Activated T-helper 2 cell treated with anti-CD3 and anti-CD28 coated beads, Interferon-gamma antibody, Interleukin-2, Interleukin-4, amounts not matched to agents 10 μg/mL and 5 μg/mL and 100 μg/mL, durations not matched to agents 14 hours and 24 hours and 36 hours (primary cell): ENCODE measurements around the gene MUC4. TPM values are rescaled to one million over a fixed set of nuclear protein-coding genes. Genes with fewer than 3 reads are reported as not detected.
"Not testable (repeated sequence)": the region's sequence is repeated elsewhere in the genome, so short reads cannot be mapped to it uniquely, and the experiment has no call there.

ENCODE experiments used
- DNase-seq: peaks from one replicate; pipeline ENCODE4 v3.0.0; 2021; ENCODE audit warnings: low spot score
- H3K27ac Mint-ChIP-seq: one replicate; pipeline ENCODE4 v1.8.0; 2021; ENCODE audit warnings: mixed read lengths
- H3K27me3 Mint-ChIP-seq: one replicate; pipeline ENCODE4 v1.8.0; 2021; ENCODE audit warnings: low read depth, mixed read lengths
- H3K36me3 Mint-ChIP-seq: one replicate; pipeline ENCODE4 v1.8.0; 2021; ENCODE audit warnings: low read depth, mixed read lengths
- H3K4me1 Mint-ChIP-seq: one replicate; pipeline ENCODE4 v1.8.0; 2021; ENCODE audit warnings: low read depth, mixed read lengths
- H3K4me3 Mint-ChIP-seq: one replicate; pipeline ENCODE4 v1.8.0; 2021; ENCODE audit warnings: low read depth, mild to moderate bottlenecking, moderate library complexity, mixed read lengths
- H3K9me3 Mint-ChIP-seq: one replicate; pipeline ENCODE4 v1.8.0; 2021; ENCODE audit warnings: mixed read lengths
- intact Hi-C: fragments of 100-400 bp; cut with micrococcal nuclease; formaldehyde crosslinking; loops from one replicate; pipeline ENCODE4 v1.15.1; 2023
- total RNA-seq: library from RNA; stranded (reverse); gene quantifications from 2 replicates; pipeline ENCODE4 v1.2.3, GENCODE V29; 2022

Gene MUC4
- total RNA-seq, 1 donor from 2014 or later = 1.4 TPM

GRCh38 chr3:195825857-195826804 is 14.4 kb upstream of the MUC4 start:
- no peaks in the 10 kb centered on the region for H3K4me1 Mint-ChIP-seq
- H3K4me3 Mint-ChIP-seq = no peak overlapping the region
- H3K36me3 Mint-ChIP-seq = no peaks in the 10 kb centered on the region
- intact Hi-C loops = no loop called here
- H3K9me3 Mint-ChIP-seq = no peaks in the 10 kb centered on the region
- no peak overlapping the region for H3K27ac Mint-ChIP-seq
- DNase-seq = no peak
- H3K27me3 Mint-ChIP-seq = peaks cover 2% of the 10 kb centered on the region

GRCh38 chr3:195825191-195825588 is 13.5 kb upstream of the MUC4 start:
- no peak for DNase-seq
- H3K9me3 Mint-ChIP-seq = no peaks in the 10 kb centered on the region
- no peak overlapping the region for H3K4me3 Mint-ChIP-seq
- H3K36me3 Mint-ChIP-seq = no peaks in the 10 kb centered on the region
- no peak overlapping the region for H3K27ac Mint-ChIP-seq
- H3K4me1 Mint-ChIP-seq = no peaks in the 10 kb centered on the region
- intact Hi-C loops = no loop called here
- peaks cover 2% of the 10 kb centered on the region for H3K27me3 Mint-ChIP-seq

- H3K4me3 Mint-ChIP-seq, H3K36me3 Mint-ChIP-seq, DNase-seq, H3K4me1 Mint-ChIP-seq, H3K27me3 Mint-ChIP-seq, intact Hi-C loops, H3K9me3 Mint-ChIP-seq, H3K27ac Mint-ChIP-seq: not testable (repeated sequence)
Measured at GRCh38 chr3:195824425-195825190, 12.9 kb upstream of the MUC4 start.

GRCh38 chr3:195823999-195824398 is 12.3 kb upstream of the MUC4 start:
- H3K27ac Mint-ChIP-seq = no peak overlapping the region
- DNase-seq = no peak
- intact Hi-C loops = no loop called here
- no peak overlapping the region for H3K4me3 Mint-ChIP-seq
- H3K36me3 Mint-ChIP-seq = no peaks in the 10 kb centered on the region
- no peaks in the 10 kb centered on the region for H3K9me3 Mint-ChIP-seq
- no peaks in the 10 kb centered on the region for H3K4me1 Mint-ChIP-seq
- H3K27me3 Mint-ChIP-seq = peaks cover 2% of the 10 kb centered on the region

GRCh38 chr3:195823280-195823679 is 11.6 kb upstream of the MUC4 start:
- Mint-ChIP-seq H3K9me3 (no peaks in the 10 kb centered on the region), H3K36me3 (no peaks in the 10 kb centered on the region), H3K4me1 (no peaks in the 10 kb centered on the region), H3K27ac (no peak overlapping the region), H3K4me3 (no peak overlapping the region), H3K27me3 (peaks cover 2% of the 10 kb centered on the region)
- intact Hi-C loops = no loop called here
- DNase-seq = no peak

GRCh38 chr3:195822131-195822696 is 10.5 kb upstream of the MUC4 start:
- H3K36me3 Mint-ChIP-seq = no peaks in the 10 kb centered on the region
- intact Hi-C loops = no loop called here
- H3K27ac Mint-ChIP-seq = no peak overlapping the region
- H3K9me3 Mint-ChIP-seq = no peaks in the 10 kb centered on the region
- H3K4me3 Mint-ChIP-seq = no peak overlapping the region
- H3K4me1 Mint-ChIP-seq = no peaks in the 10 kb centered on the region
- DNase-seq = no peak
- peaks cover 2% of the 10 kb centered on the region for H3K27me3 Mint-ChIP-seq

GRCh38 chr3:195821403-195822130 is 9.8 kb upstream of the MUC4 start:
- Mint-ChIP-seq H3K36me3 (no peaks in the 10 kb centered on the region), H3K27me3 (peaks cover 2% of the 10 kb centered on the region), H3K4me1 (no peaks in the 10 kb centered on the region), H3K4me3 (no peak overlapping the region), H3K27ac (no peak overlapping the region), H3K9me3 (no peaks in the 10 kb centered on the region)
- no peak for DNase-seq
- intact Hi-C loops = no loop called here

- Mint-ChIP-seq H3K36me3 (no peaks in the 10 kb centered on the region), H3K4me3 (no peak overlapping the region), H3K27me3 (peaks cover 2% of the 10 kb centered on the region), H3K4me1 (no peaks in the 10 kb centered on the region), H3K27ac (no peak overlapping the region), H3K9me3 (no peaks in the 10 kb centered on the region)
- no peak for DNase-seq
- intact Hi-C loops = no loop called here
Measured at GRCh38 chr3:195820901-195821300, 9.2 kb upstream of the MUC4 start.

- DNase-seq = no peak
- H3K9me3 Mint-ChIP-seq = no peaks in the 10 kb centered on the region
- H3K4me1 Mint-ChIP-seq = no peaks in the 10 kb centered on the region
- no peaks in the 10 kb centered on the region for H3K36me3 Mint-ChIP-seq
- intact Hi-C loops = no loop called here
- peaks cover 2% of the 10 kb centered on the region for H3K27me3 Mint-ChIP-seq
- H3K4me3 Mint-ChIP-seq = no peak overlapping the region
- no peak overlapping the region for H3K27ac Mint-ChIP-seq
Measured at GRCh38 chr3:195820186-195820585, 8.5 kb upstream of the MUC4 start.

- Mint-ChIP-seq H3K4me1 (no peaks in the 10 kb centered on the region), H3K9me3 (no peaks in the 10 kb centered on the region), H3K36me3 (no peaks in the 10 kb centered on the region), H3K27ac (no peak overlapping the region), H3K4me3 (no peak overlapping the region), H3K27me3 (peaks cover 5% of the 10 kb centered on the region)
- no peak for DNase-seq
- intact Hi-C loops = no loop called here
Measured at GRCh38 chr3:195818301-195818700, 6.6 kb upstream of the MUC4 start.

GRCh38 chr3:195817578-195818135 is 5.9 kb upstream of the MUC4 start:
- Mint-ChIP-seq H3K36me3 (no peaks in the 10 kb centered on the region), H3K27ac (no peak overlapping the region), H3K4me3 (no peak overlapping the region), H3K9me3 (no peaks in the 10 kb centered on the region), H3K4me1 (no peaks in the 10 kb centered on the region), H3K27me3 (peaks cover 5% of the 10 kb centered on the region)
- no peak for DNase-seq
- intact Hi-C loops = no loop called here

GRCh38 chr3:195816276-195816913 is 4.7 kb upstream of the MUC4 start:
- H3K4me1 Mint-ChIP-seq, H3K27ac Mint-ChIP-seq, H3K36me3 Mint-ChIP-seq, intact Hi-C loops, H3K9me3 Mint-ChIP-seq, H3K27me3 Mint-ChIP-seq, H3K4me3 Mint-ChIP-seq, DNase-seq: not testable (repeated sequence)
